GM12872 (cell line): ENCODE data around the gene NMNAT1.

Source experiments
- CTCF ChIP-seq: IDR thresholded peaks from 3 replicates; pipeline ENCODE4 v1.5.1; 2011; ENCODE audit warnings: low read depth, mild to moderate bottlenecking, low read length, moderate library complexity; ENCODE audit not compliant: insufficient read depth

Gene NMNAT1

GRCh38 chr1:9984253-9984652 lies 41.0 kb downstream of the NMNAT1 start:
- TF ChIP-seq CTCF, result no peak

- no peak for TF ChIP-seq CTCF
These were observed 41.7 kb downstream of the NMNAT1 start for GRCh38 chr1:9985001-9985400.

GRCh38 chr1:9989773-9990172 lies 46.5 kb downstream of the NMNAT1 start:
- TF ChIP-seq CTCF, result no peak

GRCh38 chr1:9990944-9991343 lies 47.7 kb downstream of the NMNAT1 start:
- no peak for TF ChIP-seq CTCF

- no peak for TF ChIP-seq CTCF
These were observed 49.6 kb downstream of the NMNAT1 start for GRCh38 chr1:9992910-9993309.

- TF ChIP-seq CTCF, result no peak
These were observed 50.3 kb downstream of the NMNAT1 start for GRCh38 chr1:9993561-9994075.

- no peak for TF ChIP-seq CTCF
These were observed 53.6 kb downstream of the NMNAT1 start, which contains the start of gene RBP7 for GRCh38 chr1:9996624-9997582. Gene RBP7, plus strand, starts transcription at chr1:9997228. Its CDS starts 31 bp downstream, at chr1:9997259.
